ENCODE measurements around the gene PRKACG.

DNA sequence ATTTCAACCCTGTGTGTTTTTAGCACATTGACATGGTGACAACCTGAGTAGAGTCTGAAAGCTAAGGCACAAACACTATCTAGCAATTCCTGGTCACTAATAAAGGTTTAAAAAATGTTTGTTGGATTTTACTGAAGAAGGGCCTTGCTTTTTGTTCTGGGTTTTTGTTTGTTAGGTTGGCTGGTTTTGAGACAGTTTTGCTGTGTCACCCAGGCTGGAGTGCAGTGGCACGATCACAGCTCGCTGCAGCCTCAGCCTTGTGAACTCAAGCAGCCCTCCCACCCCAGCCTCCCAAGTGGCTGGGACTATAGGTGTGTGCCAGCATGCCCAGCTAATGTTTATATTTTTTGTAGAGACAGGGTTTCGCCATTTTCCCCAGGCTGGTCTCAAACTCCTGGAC is 39.0 kb downstream of the PRKACG start:
- TF ChIP-seq, protein P1, sequence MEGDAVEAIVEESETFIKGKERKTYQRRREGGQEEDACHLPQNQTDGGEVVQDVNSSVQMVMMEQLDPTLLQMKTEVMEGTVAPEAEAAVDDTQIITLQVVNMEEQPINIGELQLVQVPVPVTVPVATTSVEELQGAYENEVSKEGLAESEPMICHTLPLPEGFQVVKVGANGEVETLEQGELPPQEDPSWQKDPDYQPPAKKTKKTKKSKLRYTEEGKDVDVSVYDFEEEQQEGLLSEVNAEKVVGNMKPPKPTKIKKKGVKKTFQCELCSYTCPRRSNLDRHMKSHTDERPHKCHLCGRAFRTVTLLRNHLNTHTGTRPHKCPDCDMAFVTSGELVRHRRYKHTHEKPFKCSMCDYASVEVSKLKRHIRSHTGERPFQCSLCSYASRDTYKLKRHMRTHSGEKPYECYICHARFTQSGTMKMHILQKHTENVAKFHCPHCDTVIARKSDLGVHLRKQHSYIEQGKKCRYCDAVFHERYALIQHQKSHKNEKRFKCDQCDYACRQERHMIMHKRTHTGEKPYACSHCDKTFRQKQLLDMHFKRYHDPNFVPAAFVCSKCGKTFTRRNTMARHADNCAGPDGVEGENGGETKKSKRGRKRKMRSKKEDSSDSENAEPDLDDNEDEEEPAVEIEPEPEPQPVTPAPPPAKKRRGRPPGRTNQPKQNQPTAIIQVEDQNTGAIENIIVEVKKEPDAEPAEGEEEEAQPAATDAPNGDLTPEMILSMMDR (IDR thresholded peaks at IDR 0.05; ENCODE audit: low read length), result no peak
- TF ChIP-seq EZH2 (IDR thresholded peaks at IDR 0.05; ENCODE audit: borderline replicate concordance, low read length), result no peak
